ENCODE data around the gene FLYWCH1. TPM values are rescaled to one million over a fixed set of nuclear protein-coding genes. Genes with fewer than 3 reads are reported as not detected.

Gene FLYWCH1
- total RNA-seq, 2 experiments from 2014 or later = 26.1 to 61.9 TPM

GRCh38 chr16:2977440-2977839 is 65.7 kb downstream of the FLYWCH1 start:
- H3K36me3 ChIP-seq (ENCODE audit: insufficient read depth, low read length) = peaks cover 71% of the 10 kb centered on the region
- CTCF ChIA-PET (ENCODE audit: unreplicated experiment) = no interaction called here
- peaks cover 34% of the 10 kb centered on the region for H3K4me1 ChIP-seq (ENCODE audit: insufficient read depth, low read length, poor library complexity, severe bottlenecking)
- H3K4me3 ChIP-seq (ENCODE audit: low read depth, low read length, poor library complexity, severe bottlenecking) = no peak overlapping the region
- H3K4me2 ChIP-seq (ENCODE audit: low read length) = peak overlapping the region; percentile 41
- TF ChIP-seq EZH2phosphoT487 (IDR thresholded peaks at IDR 0.05; ENCODE audit: borderline replicate concordance, low read depth, low read length) (no peak), CTCF (conservative IDR thresholded peaks at IDR 0.05; ENCODE audit: low read length) (no peak)
- no peaks in the 10 kb centered on the region for H4K20me1 ChIP-seq (ENCODE audit: insufficient read depth, low read length)
- POLR2A ChIA-PET = interaction anchor here (0.6 kb wide), 1 partner anchor 14 kb away, joined by 3 read pairs; no protein-coding TSS in a partner anchor
- H3K79me2 ChIP-seq (ENCODE audit: insufficient read depth, low read depth, low read length) = peaks cover 27% of the 10 kb centered on the region; the same call in 1 of the 2 replicates
- H3K9me3 ChIP-seq (ENCODE audit: low read length) = no peaks in the 10 kb centered on the region
- H3K27ac ChIP-seq (ENCODE audit: low read depth, low read length, poor library complexity, severe bottlenecking) = no peak overlapping the region
- no peaks in the 10 kb centered on the region for H3K9me2 ChIP-seq (ENCODE audit: insufficient read depth, low read length)
- no peak for DNase-seq (ENCODE audit: low spot score)
- H2AFZ ChIP-seq (ENCODE audit: low read length) = no peak overlapping the region
- no TSS peak for BruUV-seq (replicated peaks)
- intact Hi-C loops (cut with micrococcal nuclease; ENCODE audit: unreplicated experiment) = no loop called here

GRCh38 chr16:2979669-2980226 is 68.0 kb downstream of the FLYWCH1 start:
- Histone ChIP-seq H3K27ac (ENCODE audit: low read depth, low read length, poor library complexity, severe bottlenecking) (peak overlapping the region; percentile 67), H3K4me1 (ENCODE audit: insufficient read depth, low read length, poor library complexity, severe bottlenecking) (peaks cover 48% of the 10 kb centered on the region), H3K36me3 (ENCODE audit: insufficient read depth, low read length) (peaks cover 48% of the 10 kb centered on the region), H3K4me3 (ENCODE audit: low read depth, low read length, poor library complexity, severe bottlenecking) (peak overlapping the region; percentile 80), H4K20me1 (ENCODE audit: insufficient read depth, low read length) (no peaks in the 10 kb centered on the region), H3K9me2 (ENCODE audit: insufficient read depth, low read length) (no peaks in the 10 kb centered on the region), H2AFZ (ENCODE audit: low read length) (peak overlapping the region; percentile 10; the same call in 1 of the 2 replicates), H3K4me2 (ENCODE audit: low read length) (peak overlapping the region; percentile 77), H3K79me2 (ENCODE audit: insufficient read depth, low read depth, low read length) (peaks cover 27% of the 10 kb centered on the region; the same call in 1 of the 2 replicates), H3K9me3 (ENCODE audit: low read length) (no peaks in the 10 kb centered on the region)
- CTCF ChIA-PET (ENCODE audit: unreplicated experiment) = no interaction called here
- POLR2A ChIA-PET = no interaction called here
- TF ChIP-seq EZH2phosphoT487 (IDR thresholded peaks at IDR 0.05; ENCODE audit: borderline replicate concordance, low read depth, low read length) (no peak), CTCF (conservative IDR thresholded peaks at IDR 0.05; ENCODE audit: low read length) (no peak)
- intact Hi-C loops (cut with micrococcal nuclease; ENCODE audit: unreplicated experiment) = loop anchor here (1.0 to 5.0 kb wide), 2 partner anchors 10 to 67 kb away; partner anchors contain the start of genes FLYWCH1 and PAQR4
- DNase-seq (ENCODE audit: low spot score) = peak; percentile 42
- no TSS peak for BruUV-seq (replicated peaks)

All from OCI-LY7 (cell line).